Measurements from ENCODE around the gene LRRC3C.

Gene LRRC3C

DNA sequence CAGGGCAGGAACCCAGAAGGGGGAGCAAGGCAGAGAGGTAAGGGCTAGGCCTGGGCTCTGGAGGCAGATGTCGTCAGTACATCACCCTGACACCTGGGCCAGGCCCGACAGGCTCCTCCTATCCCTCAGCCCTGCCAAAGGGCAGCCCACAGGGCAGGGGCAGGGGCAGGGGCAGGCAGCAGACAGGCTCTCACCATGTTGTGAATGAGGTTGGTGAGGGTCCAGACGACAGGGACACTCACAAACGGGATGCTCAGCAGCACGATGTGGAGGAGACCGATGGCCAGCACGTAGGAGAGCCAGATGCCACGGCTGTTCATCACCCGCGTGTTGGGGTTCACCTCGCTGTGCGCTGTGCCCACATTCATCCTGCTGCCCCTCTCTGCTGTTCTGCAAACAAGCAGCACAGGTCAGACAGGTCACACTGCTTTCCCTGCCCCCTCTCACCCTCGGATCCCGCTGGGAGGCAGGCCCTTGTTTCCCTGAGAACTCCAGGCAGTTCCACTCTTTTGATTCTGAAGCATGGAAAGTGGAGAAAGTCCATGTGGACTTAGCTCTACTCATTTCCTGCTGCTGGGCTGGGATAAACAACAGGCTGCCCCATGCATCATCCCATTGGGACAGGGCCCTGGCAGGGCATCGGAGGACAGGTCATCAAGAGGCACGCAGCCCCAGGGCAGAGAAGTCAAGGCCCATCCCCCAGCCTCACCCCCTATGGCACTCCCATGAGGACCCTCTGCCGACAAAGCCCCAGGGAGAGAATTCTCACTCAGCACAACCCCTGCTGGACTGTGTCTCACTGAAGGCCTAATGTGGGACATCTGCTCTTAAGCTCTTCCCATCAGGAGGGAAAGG, 3.5 kb upstream of the LRRC3C start:
- no peak for DNase-seq (ENCODE audit: low read depth)

DNA sequence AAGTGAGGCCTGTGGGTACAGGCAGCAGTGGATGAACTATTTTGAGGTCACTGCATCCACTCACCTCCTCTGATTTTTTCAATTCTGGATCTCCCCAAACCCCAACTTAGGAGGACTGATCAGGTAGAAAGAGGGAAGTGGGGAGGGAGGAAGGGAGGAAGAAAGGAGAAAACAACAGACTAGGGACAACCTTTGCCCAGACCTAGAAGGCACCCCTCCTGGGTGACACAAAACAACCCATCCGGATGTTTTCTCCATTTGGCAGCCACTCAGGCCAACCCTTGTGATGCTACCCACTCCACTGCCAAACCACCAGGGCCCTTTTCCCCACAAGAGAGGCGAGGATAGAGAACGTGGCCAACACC, 2.9 kb upstream of the LRRC3C start:
- DNase-seq (ENCODE audit: low read depth) = no peak

DNA sequence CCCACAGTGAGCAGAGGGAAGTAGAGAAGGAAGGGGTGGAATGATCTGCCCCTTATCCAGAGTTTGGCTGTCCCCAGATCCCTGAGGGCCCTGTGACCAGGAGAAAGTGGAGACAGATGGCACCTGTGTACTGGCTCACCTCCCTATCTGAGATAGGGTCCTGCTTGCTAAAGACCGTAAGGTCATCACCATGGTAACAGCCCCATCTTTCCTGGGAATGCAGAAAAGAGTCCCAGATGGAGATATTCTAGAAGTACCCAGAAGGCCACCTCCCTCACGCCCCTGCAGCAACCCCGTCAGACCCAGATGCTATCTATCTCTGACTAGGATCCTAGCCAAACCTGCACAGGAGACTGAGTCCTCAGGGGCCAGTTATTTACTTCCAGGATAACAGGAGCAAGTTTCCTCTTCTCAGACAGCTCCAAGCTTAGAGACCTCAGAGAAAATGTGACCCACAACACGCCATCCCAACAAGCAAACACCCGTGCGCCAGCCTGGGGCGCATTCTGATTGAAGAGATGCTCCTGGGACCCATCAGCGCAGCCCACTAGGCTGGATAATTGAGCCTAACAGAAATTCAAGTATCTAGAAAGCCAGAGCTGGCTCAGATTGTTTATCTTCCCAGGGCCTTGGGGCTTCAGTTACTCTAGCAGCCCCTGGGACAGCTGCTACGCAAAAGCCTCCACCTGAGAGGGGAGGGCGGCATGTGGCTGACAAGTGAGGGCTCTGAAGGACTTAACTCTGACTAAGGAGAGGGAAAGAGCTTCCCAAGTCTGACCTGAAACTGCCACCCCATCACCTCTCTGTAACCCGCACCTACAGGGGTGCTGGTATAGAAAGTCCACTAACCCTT, 2.0 kb upstream of the LRRC3C start:
- DNase-seq (ENCODE audit: low read depth) = no peak

DNA sequence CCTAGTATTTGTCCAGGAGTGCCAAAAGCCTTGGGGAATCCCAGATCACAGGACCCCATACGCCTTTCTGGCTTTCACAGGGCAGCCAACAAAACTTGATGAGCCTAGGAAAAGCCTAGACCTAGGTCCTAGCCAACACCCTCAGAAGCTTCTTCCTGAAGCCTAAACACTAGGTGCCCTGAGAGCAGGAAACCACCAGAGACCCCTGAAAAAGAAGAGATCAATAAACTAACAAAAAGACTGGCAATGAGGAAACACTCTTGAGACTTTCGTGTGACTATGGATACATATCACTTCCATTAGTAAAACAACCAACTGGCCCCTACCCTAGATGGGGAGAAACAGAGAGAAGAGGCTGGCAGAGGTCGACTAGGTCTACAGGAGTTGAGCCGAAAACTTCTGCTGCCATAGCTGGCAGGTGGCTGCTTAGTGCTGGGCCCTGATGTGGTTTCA, 1.4 kb upstream of the LRRC3C start:
- no peak for DNase-seq (ENCODE audit: low read depth)

DNA sequence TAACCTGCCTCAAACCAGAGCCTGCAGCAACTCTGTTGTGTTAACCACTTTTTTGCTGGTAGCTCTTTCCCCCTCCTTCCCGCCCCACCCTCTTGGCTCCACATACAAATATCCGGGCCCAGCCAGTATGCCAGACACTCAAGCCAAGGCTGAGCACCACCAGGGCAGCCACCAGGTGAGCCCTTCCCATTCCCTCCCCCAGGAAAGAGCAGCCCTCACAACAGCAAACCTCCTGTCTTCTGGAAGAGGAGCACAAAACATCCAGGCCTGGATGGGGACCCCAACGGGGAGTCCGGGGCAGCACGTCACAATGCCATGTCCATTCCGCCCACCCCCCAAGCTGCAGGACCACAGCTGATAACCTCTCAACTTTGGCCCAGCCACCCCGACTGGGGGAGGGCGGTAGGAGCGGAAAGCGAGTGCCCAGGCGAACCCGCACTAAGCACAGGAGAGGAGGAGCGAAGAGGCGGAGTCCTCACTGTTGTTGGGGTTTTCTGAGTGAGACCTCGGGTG, 888 bp upstream of the LRRC3C start:
- DNase-seq (ENCODE audit: low read depth) = peak; percentile 21

DNA sequence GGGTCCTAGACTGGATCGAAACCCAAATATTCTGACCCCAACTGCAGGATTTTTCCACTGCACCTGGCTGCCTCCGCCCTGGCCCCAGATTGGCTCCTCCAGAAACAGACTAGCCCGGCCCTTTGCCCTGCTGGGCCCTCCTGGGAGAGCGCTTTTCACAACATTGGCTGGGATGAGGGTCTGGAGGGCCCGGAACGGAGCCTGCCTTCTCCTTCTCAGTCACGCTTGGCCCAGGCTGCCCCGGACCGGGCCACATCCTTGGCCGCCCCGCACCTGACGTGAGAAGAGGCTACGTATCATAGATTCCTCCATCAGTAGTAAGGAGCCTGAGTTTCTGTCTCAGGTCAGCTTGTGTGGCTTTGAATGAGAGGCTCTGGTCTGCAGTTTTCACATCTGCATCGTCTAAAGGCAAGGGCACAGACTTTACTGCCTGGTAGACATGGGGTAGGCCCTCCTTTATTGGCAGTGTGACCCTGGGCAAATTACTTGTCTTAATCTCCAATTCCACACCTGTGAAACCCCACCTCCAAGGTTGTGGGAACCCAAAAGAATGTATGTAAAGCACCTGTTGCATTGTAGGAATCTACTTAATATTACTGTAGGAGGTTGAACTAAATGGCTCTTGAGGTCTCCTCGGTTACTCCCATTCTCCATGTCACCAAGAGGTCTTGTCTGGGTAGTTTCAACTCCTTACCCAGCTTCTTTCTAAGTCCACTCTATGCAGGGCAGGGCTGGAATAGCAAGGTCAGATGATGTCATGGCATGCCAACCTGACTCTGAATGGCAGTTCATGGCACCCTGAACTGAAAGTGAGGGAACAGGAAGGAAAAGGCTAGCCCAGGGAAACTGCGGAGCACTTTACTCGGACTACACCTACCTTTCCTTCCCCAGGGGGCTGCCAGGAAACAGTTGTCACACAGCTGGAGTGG, 661 bp downstream of the LRRC3C start:
- DNase-seq (ENCODE audit: low read depth) = no peak

DNA sequence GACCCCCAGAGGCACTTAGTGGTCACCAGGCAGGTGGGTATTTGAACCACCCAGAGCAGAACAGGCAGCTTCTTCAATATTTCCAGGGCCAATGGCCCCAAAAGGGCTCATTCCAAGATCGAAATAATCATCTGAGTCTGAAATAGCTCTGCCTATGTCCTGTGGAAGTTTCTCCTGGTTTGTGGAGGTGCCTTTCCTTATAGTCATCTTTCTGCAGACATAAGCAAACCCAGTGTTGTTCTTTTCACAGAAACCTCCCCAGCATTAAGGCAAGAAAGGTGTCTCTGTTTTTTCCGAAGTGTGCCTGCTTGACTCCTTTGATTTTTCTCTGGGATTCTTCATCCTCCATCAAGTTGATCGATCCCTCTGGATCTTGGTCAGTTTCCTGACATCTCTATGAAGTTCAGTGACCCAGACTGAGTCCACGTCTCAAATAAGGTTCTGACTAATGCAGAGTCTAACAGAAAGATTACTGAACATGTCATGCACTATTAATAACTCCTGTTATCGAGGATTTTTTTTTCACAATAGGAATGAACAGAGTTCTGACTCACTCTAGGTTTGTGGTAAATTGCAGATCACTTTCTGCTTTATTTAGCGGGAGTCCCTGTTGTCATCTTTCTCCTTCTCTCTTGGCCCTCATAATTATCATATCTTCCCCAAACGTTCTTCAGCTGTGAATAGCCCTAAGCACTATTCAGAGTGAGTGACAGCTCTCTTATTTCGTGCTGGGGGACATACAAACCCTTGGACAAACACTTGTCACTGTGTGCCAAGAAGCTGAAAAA, 1.5 kb downstream of the LRRC3C start:
- DNase-seq (ENCODE audit: low read depth) = no peak

DNA sequence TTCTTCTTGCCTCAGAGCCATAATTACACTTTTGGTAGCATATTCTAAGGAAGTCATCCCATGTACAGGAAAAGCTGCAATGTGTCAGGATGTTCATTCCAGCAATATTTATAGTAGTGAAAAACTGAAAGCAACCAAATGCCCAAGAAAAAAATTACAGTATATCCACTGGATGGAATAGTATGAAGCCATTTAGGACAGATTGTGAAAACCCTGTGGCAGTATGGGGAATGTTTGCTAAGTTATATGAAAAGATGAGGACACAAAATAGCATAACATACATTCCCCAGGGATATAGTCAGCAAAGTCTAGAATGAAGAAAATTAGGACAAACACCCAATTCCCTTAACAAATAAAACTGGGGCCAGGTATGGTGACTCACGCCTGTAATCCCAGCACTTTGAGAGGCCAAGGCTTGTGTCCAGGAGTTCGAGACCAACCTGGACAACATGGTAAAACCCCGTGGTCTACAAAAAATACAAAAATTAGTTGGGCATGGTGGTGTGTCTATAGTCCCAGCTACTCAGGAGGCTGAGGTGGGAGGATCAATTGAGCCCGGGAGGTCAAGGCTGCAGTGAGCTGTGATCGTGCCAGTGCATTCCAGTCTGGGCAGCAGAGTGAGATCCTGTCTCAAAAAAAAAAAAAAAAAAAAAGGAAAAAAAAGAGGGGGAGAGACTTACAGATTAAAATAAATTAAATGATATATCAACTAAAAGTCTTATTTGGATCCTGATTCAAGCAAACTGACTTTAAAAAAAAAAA, 2.3 kb downstream of the LRRC3C start:
- DNase-seq (ENCODE audit: low read depth) = no peak

DNA sequence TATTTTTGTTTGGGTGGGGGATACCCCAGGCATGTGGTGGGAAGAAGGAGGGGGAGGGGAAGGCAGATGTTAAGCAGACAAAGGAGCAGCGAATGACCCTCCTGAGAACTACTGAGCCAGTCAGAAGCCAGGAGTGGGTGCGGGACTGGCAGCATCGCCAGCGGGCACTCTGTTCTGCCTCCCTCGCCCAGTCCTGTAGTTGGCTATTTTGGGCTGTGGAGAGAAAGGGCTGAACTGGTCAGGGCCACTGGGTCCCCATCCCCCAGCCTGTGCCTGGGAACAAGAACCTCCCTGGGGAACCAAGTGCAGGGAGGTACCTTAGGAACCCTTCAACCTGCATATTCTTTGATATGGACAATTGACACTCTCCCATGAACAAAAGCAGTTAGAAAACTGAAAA, 6.4 kb downstream of the LRRC3C start:
- no peak for DNase-seq (ENCODE audit: low read depth)

DNA sequence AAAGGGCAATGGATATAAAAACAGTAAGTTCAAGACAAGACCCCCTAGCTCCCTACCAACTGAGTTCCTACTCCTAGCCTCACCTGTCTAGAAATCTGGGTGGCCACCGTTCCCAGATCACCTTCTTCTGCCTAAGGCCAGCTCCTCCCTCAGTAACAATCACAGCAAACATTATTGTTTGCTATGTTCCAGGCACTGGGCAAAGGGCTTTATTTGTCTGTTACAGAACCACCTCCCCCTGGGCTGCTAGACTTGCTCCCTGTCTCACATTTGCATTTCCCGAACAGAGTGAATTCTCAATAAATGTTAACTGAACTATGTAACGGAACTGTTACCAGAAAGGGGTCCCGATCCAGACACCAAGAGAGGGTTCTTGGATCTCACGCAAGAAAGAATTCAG, 6.8 kb downstream of the LRRC3C start:
- DNase-seq (ENCODE audit: low read depth) = no peak

DNA sequence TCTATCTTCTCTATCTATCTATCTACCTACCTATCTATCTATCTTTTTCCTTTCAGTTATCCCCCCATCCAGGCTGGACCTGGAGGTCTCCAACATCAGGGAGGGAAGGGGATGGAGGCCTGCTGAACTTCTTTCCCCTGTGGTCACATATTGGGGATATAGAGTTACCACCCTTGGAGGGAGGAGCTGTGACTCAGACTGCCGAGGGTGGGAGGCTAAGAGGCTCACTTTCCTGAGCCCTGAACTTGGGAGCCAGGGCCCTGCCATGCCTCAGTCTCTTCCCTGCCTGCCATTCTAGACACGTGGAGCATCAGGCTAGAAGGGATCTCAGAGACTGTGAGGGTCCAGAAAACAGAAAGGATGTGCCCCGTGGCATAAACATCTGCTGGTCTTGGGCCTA, 8.4 kb downstream of the LRRC3C start:
- no peak for DNase-seq (ENCODE audit: low read depth)

DNA sequence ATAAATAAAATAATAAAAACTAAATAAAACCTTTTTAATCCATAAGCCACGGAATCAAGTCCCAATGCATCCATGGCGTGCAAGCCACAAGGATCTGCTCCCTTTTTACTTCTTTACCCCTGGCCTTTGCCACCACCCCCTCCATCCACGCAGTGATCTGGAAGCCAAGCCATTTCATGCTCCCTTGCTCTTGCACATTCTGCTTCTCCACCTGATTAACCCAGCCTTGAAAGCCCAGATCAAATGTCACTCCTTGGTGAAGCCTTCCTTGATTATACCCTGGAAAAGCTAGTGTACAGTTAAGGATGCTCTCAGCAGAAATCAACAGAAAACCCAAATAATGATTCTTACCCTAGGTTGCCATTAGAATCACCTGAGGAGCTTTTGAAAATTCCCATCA, 9.9 kb downstream of the LRRC3C start:
- no peak for DNase-seq (ENCODE audit: low read depth)

DNA sequence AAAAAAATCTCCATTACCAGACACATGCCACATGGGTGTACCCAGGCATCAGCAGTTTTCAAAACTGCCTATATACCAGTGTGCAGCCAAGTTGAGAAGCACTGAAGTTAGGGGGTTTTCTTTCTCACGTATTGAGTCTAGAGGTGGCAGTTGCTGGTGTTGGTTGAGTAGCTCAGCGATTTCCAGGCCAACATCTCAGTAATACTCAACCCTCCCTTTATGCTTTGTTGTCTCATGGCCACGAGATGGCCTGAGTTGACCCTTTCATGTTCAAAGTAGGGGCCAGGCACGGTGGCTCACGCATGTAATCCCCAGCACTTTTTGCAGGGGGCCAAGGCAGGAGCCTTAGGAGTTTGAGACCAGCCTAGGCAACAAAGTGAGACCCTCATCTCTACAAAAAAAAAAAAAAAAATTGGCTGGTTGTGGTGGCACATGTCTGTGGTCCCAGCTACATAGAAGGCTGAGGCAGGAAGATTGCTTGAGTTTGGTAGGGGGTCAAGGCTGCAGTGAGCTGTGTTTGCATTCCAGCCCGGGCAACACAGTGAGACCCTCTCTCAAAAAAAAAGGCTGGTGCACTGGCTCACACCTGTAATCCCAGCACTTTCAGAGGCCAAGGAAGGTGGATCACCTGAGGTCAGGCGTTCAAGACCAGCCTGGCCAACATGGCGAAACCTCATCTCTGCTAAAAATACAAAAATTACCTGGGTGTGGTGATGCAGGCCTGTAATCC, 10.8 kb downstream of the LRRC3C start:
- DNase-seq (ENCODE audit: low read depth) = no peak

DNA sequence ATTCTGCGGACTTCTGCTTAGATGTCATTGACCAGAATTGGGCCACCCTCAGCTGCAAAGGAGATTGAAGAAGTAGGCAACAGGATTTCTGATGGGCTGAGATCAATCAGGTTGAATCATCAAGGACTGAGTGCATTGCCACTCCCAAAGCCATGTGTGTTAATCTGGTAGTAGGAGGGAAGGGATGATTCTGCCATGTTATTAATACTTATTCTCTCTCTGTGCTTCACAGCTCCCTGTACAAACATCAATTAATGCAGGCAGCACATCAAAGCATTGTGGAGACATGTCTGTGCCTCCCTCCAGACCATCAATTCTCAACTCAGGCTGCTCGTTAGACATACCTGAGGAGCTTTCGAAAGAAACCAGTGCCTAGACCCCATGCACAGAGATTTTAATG, 11.6 kb downstream of the LRRC3C start:
- DNase-seq (ENCODE audit: low read depth) = no peak

DNA sequence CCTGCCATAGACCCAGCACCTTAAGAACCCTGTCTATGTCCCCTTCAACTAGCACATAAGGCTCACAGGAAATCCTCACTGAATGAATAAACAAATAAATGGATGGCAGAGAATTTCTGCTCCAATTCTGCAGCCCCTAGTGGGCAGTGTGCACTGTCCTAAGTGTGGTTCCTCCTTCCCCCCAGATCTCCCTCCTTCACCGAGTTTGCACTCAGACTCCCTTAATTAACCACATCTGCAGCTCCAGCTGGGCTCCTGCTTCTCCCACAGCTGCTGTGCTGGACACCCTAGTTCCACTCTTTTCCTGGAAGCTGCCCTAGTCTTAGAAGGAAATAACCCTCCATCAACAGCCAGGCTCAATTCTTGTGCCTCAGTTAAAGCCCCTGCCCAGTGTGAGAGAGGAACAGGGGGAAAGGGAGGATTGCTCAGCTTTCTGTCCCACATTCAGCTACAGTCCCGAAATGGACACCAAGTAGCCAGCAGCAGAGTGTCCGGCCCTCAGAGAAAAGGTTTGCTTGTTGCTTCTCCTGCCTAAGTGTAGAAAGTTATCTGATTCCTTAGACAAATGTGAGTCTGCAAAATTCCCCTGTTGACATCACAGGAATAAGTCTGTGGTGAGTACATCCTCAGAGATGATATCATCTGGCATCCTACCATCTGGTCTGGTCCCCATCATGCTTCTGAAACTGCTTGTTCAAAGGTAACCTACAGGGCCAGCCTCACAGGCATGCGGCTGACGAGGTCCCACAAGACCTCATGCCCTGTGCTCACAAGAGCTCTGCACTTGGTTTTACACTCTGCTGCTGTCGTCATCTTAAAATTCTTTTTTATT, 12.3 kb downstream of the LRRC3C start:
- DNase-seq (ENCODE audit: low read depth) = no peak

DNA sequence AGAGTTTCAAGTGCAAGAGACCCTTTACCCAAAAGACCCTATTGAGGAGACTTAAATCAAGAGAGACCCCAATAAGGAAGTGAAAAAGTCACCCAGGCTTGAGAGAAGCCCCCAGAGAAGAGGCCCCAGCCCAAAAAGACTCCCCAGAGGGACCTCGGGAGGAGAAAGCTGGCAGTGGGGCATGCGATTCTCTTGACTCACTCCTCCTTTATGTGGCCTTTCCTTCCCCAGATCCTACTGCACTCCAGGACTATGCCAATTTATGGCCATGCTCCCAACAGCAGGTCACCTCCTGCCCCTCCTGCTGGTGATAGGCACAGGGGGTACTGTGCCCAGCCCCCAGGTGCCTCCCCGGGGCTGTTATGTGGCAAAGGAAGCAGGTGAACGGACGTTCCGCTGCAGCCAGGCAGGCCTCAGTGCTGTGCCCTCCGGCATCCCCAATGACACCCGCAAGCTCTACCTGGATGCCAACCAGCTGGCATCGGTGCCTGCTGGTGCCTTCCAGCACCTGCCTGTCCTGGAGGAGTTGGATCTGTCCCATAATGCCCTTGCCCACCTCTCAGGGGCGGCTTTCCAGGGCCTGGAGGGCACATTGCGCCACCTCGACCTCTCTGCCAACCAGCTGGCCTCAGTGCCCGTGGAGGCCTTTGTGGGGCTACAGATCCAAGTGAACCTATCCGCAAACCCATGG, 16.3 kb downstream of the LRRC3C start:
- no peak for DNase-seq (ENCODE audit: low read depth)

DNA sequence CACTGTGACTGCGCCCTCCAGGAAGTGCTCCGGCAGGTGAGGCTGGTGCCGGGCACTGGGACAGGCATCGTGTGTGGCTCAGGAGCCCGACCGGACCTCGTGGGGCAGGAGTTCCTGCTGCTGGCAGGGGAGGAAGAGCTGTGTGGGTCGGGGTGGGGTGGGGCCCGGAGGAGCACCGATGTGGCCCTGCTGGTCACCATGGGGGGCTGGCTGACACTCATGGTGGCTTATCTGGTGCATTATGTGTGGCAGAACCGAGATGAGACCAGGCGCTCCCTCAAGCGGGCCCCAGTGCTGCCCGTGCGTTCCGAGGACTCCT, 16.8 kb downstream of the LRRC3C start:
- DNase-seq (ENCODE audit: low read depth) = no peak

DNA sequence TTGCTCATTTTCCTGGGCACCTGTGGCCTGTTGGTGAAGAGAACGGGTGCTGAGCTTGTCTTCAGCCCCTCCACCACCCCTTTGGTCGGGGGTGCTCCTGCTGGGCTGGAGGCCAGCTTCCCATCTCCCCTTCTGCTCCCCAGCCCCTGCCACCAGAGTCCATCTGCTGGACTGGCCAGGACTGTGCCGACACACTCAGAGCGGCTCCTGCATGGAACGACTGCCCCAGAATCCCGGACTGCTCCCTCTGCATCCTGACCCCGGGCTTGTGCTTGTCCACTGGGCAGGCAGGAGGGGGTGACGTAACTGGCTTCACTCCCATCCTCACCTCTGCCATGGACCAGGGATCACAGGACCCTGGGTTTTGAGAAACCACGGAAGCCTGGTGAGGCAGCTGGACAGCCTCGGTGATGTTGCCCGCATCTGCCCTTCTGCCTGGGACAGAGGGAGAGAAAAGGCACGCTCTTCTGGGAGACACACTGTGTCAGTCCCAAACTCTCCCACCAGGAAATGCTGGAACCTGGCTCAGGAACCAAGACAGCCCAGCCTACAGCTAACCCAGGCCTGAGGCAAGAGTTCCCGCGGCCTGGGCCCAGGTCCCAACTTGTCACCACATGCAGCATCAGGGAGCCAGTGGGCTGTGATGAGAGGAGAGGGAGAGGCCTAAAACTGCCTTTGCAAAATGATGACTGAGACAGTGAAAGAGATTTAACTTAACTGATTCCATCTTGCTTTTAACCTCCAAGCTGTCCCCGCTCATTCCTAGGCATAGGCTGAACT, 19.2 kb downstream of the LRRC3C start:
- no peak for DNase-seq (ENCODE audit: low read depth)
